ENCODE results near the gene S1PR2.

- no peak for TF ChIP-seq CTCF (conservative IDR thresholded peaks at IDR 0.05)
- TF ChIP-seq EZH2 (IDR thresholded peaks at IDR 0.05; ENCODE audit: low read depth): no peak
These were observed 24.1 kb downstream of the S1PR2 start for GRCh38 chr19:10207026-10207425.

Data from PC-9 (cell line).